IMR-90 (cell line): ENCODE data around the gene CHN1.

Source experiments
- BHLHE40 ChIP-seq: fragments of 150-350 bp; IDR thresholded peaks from 2 replicates; pipeline ENCODE4 v1.6.1; 2016; ENCODE audit warnings: mild to moderate bottlenecking, low read depth, low read length
- FOS ChIP-seq: fragments of 150-350 bp; IDR thresholded peaks from 2 replicates; pipeline ENCODE4 v1.6.1; 2016; ENCODE audit warnings: low read depth, low read length
- MAFK ChIP-seq: IDR thresholded peaks from 2 replicates; pipeline ENCODE4 v1.6.1; 2012; ENCODE audit warnings: low read depth, low read length, improper control_type of control experiment
- MAZ ChIP-seq: IDR thresholded peaks from 2 replicates; pipeline ENCODE4 v1.6.1; 2012; ENCODE audit warnings: low read depth, mild to moderate bottlenecking, low read length, improper control_type of control experiment, moderate library complexity, borderline replicate concordance
- MXI1 ChIP-seq: IDR thresholded peaks from 2 replicates; pipeline ENCODE4 v1.6.1; 2012; ENCODE audit warnings: low read depth, mild to moderate bottlenecking, low read length, moderate library complexity, borderline replicate concordance
- POLR2A ChIP-seq: IDR thresholded peaks from 2 replicates; pipeline ENCODE4 v1.6.1; 2012; ENCODE audit warnings: mild to moderate bottlenecking, low read depth, low read length
- RAD21 ChIP-seq: IDR thresholded peaks from 2 replicates; pipeline ENCODE4 v1.6.1; 2012; ENCODE audit warnings: low read length, improper control_type of control experiment
- RFX5 ChIP-seq: IDR thresholded peaks from 2 replicates; pipeline ENCODE4 v1.8.0; 2012; ENCODE audit warnings: low read depth, mild to moderate bottlenecking, low read length, moderate library complexity
- SMC3 ChIP-seq: fragments of 150-350 bp; IDR thresholded peaks from 2 replicates; pipeline ENCODE4 v1.6.1; 2016; ENCODE audit warnings: low read depth, mild to moderate bottlenecking, antibody characterized with exemption, low read length, moderate library complexity
- TF ChIP-seq, protein P1 (sequence below): conservative IDR thresholded peaks from 2 replicates; pipeline ENCODE4 v1.5.1; 2012; ENCODE audit warnings: mild to moderate bottlenecking, low read depth, low read length, improper control_type of control experiment
- TF ChIP-seq, protein P2 (sequence below): fragments of 150-350 bp; IDR thresholded peaks from 2 replicates; pipeline ENCODE4 v1.6.1; 2017; ENCODE audit warnings: mild to moderate bottlenecking, antibody characterized with exemption, low read length, low read depth
- TF ChIP-seq, protein P3 (sequence below): fragments of 150-350 bp; IDR thresholded peaks from 2 replicates; pipeline ENCODE4 v1.6.1; 2016; ENCODE audit warnings: low read depth, mild to moderate bottlenecking, low read length, moderate library complexity, borderline replicate concordance

DNA sequence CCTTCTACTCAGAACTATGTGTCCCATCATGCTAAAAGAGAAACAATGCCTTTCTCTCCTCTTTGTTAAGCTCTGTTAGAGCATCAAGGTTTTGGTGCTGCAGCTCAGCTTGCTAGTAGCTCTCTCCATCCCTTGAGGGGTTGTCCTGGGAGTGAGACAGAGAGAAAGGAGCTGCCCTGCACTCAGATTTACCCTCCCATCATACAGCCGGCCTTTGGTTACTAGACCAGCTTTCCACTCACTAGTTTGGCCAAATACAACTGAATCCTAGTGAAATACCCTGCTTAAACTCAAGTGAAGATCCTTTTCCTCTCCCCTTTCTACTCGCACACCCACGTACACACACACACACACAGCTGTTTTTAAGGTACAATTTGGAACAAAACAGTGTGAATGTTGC is 2.3 kb upstream of the CHN1 start:
- TF ChIP-seq, protein P1, sequence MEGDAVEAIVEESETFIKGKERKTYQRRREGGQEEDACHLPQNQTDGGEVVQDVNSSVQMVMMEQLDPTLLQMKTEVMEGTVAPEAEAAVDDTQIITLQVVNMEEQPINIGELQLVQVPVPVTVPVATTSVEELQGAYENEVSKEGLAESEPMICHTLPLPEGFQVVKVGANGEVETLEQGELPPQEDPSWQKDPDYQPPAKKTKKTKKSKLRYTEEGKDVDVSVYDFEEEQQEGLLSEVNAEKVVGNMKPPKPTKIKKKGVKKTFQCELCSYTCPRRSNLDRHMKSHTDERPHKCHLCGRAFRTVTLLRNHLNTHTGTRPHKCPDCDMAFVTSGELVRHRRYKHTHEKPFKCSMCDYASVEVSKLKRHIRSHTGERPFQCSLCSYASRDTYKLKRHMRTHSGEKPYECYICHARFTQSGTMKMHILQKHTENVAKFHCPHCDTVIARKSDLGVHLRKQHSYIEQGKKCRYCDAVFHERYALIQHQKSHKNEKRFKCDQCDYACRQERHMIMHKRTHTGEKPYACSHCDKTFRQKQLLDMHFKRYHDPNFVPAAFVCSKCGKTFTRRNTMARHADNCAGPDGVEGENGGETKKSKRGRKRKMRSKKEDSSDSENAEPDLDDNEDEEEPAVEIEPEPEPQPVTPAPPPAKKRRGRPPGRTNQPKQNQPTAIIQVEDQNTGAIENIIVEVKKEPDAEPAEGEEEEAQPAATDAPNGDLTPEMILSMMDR, result no peak
- no peak for TF ChIP-seq MXI1
- no peak for TF ChIP-seq SMC3
- no peak for TF ChIP-seq RFX5
- TF ChIP-seq POLR2A, result no peak
- TF ChIP-seq BHLHE40, result no peak
- TF ChIP-seq, protein P2, sequence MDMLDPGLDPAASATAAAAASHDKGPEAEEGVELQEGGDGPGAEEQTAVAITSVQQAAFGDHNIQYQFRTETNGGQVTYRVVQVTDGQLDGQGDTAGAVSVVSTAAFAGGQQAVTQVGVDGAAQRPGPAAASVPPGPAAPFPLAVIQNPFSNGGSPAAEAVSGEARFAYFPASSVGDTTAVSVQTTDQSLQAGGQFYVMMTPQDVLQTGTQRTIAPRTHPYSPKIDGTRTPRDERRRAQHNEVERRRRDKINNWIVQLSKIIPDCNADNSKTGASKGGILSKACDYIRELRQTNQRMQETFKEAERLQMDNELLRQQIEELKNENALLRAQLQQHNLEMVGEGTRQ, result no peak
- TF ChIP-seq RAD21, result no peak
- no peak for TF ChIP-seq MAZ
- no peak for TF ChIP-seq MAFK
- TF ChIP-seq FOS, result no peak
- TF ChIP-seq, protein P3, sequence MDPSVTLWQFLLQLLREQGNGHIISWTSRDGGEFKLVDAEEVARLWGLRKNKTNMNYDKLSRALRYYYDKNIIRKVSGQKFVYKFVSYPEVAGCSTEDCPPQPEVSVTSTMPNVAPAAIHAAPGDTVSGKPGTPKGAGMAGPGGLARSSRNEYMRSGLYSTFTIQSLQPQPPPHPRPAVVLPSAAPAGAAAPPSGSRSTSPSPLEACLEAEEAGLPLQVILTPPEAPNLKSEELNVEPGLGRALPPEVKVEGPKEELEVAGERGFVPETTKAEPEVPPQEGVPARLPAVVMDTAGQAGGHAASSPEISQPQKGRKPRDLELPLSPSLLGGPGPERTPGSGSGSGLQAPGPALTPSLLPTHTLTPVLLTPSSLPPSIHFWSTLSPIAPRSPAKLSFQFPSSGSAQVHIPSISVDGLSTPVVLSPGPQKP, result no peak
